GM11168 (cell line): ENCODE measurements around the gene MAML2.

ENCODE experiments used
- in situ Hi-C: fragments of 300-500 bp; cut with MboI; formaldehyde crosslinking; loops from one replicate; pipeline ENCODE4 v1.12.0; 2022; ENCODE audit warnings: low sequenced_read_pairs; ENCODE audit not compliant: unreplicated experiment

The MAML2 gene

DNA sequence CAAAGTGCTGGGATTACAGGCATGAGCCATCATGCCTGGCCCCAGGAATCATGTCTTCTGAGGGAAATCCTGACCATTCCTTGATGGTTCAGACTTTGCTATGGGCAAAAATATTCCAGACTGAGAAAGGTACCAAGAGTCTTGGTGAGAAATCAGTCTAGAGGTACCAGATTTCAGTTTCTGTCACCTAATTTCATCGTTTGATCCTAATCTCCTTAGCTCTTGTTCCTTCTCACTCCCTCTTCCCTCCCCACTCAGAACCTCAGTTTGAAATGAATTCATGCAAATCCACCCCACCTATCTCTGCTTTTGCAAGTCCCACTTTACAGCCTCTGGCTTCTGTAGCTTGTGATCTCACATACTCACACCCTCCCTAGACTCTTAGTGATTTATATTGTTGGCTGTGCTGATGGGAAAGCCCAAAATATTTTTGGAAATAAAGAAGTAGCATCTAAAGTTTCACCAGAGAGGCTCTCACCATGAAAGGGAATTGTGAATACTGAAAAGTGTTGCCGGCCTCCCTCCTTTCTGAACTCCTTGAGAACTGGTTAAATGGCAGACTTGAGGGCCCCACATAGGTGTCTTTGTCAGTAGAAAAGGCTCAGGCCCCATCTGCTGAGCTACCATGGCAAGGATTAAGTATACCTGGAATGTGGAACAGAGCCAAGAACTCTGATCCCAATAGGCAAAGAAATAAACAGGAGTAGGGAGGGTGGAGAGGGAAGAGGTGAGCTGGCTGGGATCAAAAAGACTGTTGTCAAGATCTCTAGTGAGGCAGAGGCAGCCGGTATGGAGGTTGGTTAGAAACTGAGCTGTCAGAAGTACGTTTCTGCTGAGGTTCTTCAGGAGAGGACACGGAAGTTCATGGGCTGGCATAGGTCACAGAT is 228.6 kb downstream of the MAML2 start:
- in situ Hi-C loops: no loop called here

DNA sequence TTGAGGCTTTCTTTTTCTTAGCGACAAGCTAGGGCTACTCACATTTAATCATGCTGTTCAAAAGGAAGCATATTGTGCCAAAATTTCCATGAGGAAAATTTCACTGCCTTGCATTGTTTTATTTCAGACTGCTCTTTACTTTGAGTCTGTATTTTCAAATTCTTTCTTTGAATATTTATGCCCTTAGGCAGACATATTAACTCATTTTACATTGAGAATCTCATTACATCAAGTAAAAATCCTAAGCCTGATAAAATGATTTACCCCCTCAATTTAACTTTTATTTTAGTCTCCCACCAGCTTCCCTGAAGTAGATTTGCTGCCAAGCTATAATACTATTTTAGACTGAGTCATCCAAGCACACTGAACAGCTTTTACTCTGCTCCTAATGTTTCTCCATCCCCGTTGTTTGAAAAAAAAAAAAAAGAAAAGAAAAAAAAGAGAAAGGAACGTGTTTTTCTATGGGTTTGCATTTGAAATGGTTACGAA is 229.8 kb downstream of the MAML2 start:
- in situ Hi-C loops: no loop called here

DNA sequence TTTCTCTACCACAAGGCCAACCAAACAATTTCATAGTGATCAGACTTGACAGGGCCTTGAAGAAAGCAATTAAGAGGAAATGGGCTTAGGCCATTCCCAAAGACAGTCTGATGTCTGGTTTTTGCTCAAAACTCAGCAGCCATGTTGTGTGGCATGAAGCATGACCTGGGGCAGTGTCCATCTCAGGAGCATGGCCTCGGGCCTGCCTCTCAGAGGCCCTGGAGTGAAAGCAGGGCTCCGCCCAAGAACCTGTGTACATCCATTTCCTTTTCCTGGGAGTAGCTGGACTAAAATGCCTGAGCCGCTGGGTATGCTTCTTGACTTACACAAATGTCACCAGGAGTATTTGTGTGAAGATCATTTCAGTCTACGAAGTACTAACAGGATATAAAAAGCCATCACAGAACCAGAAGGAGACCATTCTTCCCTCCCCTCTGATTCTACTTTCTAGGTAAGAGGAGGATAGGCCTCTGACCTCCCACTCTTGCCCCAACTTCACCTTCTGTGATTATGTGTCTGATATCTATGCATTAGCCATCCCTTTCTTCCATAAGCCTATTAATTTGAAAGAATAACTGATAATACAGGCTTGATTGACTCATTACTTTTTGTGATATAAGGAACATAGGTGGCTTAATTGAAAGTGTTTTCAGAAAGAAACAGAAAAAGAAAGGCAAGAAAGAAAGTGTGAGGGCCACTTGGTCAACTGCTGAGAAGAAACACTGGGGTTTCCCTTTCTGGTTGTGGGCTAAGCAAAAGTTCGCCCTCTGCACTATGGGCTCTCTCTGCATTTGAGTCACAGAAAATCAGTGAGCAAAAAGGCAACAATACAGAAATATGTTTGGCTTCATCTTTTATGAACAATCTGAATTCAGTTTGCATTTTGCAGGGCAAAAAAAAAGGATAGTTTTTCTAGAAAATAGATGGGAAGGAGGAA is 230.5 kb downstream of the MAML2 start:
- in situ Hi-C loops: no loop called here

GRCh38 chr11:96111308-96111707 is 231.7 kb downstream of the MAML2 start:
- in situ Hi-C loops: no loop called here

GRCh38 chr11:96110302-96110701 is 232.7 kb downstream of the MAML2 start:
- in situ Hi-C loops: no loop called here

GRCh38 chr11:96109331-96110030 is 233.5 kb downstream of the MAML2 start:
- in situ Hi-C loops: no loop called here

DNA sequence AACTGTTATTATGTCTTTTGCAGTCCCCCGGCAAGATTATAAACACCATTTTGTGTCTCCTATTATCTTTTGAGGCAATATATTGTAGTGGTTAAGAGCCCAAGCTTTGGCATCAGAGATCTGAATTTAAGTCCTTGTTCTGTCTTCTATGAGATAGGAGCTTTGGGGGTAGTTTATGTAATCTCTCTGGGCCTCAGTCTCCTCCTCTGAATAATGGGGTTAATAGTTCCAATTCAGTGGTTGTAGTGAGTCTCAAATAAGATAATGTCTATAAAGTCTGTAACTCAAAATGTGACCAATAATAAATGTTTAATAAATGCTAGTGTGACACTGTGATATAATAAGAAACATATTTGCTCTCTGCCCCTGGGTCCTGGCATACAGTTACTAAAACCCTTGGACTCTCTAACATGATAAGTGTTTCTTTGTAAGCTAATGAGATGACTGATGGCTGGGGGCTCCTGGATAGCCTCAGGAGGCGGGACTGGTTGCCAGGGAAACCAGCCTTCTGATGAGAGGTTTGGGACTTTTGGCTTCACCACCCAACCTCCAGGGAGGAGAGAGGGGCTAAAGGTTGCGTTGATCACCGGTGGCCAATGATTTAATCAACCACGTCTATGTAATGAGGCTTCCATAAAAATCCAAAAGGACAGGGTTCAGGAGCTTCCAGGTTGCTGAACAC is 235.7 kb downstream of the MAML2 start:
- in situ Hi-C loops: no loop called here

DNA sequence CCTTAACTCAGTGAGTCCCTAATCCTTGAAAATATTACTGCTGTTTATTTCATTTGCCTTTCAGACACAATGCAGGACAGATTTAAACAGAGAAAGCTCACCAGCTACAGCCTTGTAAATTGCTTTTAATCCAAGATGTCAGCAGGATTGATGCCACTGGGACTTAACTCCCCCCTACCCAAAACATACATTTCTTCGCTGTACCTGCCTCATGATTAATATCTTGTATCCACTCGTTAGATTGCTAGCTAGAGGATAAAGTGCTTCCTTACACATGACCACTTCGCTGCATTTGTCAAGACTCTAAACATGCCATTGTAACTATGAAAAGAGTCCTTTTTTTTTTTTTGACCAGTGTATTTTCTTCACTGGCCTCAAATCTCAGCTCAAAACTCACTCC is 236.3 kb downstream of the MAML2 start:
- in situ Hi-C loops: no loop called here

DNA sequence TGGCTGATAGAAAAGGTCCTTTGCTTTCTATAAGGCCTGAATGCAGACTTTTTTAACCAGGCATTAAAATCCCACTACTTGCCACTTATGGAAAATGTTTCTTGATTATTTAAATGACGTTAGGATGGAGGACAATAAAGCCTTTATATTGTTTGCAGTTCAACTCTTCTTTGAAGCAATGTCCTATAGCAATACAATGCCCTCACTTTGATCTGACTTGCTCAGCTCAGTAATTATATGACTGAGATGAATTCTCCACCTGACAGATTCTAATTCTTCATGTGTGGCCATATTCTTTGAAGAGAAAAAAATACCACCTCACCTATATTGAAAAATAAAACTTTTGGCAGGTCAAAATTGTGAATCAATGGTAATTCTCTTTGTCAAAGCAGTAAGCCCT is 237.1 kb downstream of the MAML2 start:
- in situ Hi-C loops: no loop called here

GRCh38 chr11:96105197-96105895 is 237.6 kb downstream of the MAML2 start:
- in situ Hi-C loops: no loop called here

GRCh38 chr11:96104496-96104895 is 238.5 kb downstream of the MAML2 start:
- in situ Hi-C loops: no loop called here

DNA sequence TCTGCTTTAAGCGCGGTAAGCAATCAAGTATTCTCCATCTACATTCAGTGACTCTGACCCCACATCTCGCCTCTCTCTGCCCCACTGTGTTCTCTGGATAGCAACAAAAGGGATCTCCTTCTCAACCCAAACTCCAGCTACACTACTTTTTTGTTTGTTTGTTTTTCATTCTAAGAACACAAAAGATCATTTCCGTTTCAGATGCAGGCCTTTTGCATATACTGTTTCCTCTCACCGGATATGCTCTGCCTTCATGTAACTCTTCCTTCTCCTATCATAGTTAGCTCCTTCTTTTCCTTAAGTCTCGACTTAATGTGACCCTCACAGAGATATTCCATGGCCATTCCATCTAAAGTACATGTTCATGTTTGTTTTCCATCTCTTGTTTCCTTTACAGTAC is 239.3 kb downstream of the MAML2 start:
- in situ Hi-C loops: no loop called here

- in situ Hi-C loops: no loop called here
These were observed 239.9 kb downstream of the MAML2 start for GRCh38 chr11:96103102-96103501.

GRCh38 chr11:96102664-96103078 is 240.3 kb downstream of the MAML2 start:
- in situ Hi-C loops: no loop called here

GRCh38 chr11:96101146-96101545 is 241.8 kb downstream of the MAML2 start:
- in situ Hi-C loops: no loop called here

DNA sequence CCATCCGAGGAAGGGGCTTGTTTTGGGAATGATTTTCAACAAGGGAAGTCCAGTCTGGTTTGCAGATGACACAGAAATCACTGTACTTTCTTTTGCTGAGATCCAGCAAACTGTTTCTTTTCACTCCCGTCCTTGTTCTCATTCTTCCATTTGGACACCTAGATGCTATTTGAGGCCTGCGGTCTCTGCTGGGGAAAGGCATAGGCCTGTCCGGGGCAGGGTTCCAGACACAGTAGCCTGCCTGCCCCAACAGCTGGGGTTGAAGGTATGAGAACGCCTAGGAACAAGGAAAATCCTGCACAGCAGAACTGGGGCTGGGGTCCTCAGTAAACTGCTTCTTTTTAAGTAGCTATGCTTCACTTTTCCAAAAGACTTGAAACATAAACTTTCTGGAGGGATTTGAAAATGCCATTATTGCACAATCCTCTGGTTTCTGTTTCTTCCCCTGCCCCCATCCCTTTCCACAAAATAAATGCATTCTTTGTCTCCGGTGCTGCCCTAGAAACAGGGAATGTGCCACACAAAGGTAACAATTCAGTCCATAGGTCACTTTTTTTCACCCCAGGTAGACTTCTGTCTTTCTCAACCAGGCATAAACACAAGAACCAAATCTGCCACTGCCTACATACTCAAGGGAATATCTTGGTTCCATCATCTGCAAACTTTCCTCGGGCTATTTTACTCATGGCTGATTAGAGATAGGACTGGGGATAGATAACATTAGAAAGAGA is 244.3 kb downstream of the MAML2 start:
- in situ Hi-C loops: no loop called here

GRCh38 chr11:96097844-96098421 is 245.1 kb downstream of the MAML2 start:
- in situ Hi-C loops: no loop called here

- in situ Hi-C loops: no loop called here
These were observed 246.6 kb downstream of the MAML2 start for GRCh38 chr11:96096360-96096759.
